ENCODE data around the gene CDKN1C.

The CDKN1C gene

GRCh38 chr11:2867722-2868505, 17.7 kb downstream of the CDKN1C start:
- DNase-seq = no peak

- DNase-seq = no peak
These were observed 18.4 kb downstream of the CDKN1C start for GRCh38 chr11:2867142-2867541.

GRCh38 chr11:2865922-2866577, 19.5 kb downstream of the CDKN1C start:
- DNase-seq = no peak

DNA sequence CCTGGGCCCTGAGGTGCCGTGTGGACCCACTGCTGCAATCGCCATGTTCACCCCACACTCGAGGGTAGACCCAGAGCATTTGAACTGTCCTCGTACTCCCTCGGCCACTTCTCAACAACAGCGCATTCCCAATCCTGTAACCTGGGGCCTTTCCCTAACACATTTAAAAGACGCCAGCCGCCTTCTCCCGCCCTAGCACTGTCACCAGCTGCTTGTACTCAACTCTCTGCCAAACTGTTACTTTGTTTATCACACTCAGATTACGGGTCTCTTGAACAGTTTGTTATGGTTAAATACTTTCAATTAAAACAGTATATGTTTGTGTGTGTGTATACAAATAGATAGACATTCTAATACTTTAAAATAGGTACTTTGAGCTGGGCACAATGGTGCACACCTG, 20.7 kb downstream of the CDKN1C start:
- no peak for DNase-seq

DNA sequence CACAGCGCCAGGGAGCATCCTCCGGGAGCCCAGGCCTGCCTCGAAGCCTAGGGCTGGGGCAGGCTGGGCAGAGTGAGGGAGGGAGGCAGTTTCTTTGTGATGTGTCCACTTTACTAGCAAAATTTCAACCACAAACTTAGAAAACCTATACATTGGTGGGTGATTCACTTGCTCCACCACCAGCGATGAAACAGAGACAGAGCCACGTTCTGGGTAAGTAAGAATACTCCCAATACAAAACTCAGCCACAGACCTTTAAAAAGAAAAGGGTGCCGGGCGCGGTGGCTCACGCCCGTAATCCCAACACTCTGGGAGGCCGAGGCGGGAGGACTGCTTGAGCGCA, 22.3 kb downstream of the CDKN1C start:
- DNase-seq = no peak

- DNase-seq = no peak
These were observed 22.9 kb downstream of the CDKN1C start for GRCh38 chr11:2862395-2863275.

- DNase-seq = no peak
These were observed 24.9 kb downstream of the CDKN1C start for GRCh38 chr11:2860636-2861035.

GRCh38 chr11:2859699-2860037, 25.9 kb downstream of the CDKN1C start:
- no peak for DNase-seq

GRCh38 chr11:2858995-2859698, 26.4 kb downstream of the CDKN1C start:
- DNase-seq = no peak

- DNase-seq = no peak
These were observed 27.7 kb downstream of the CDKN1C start for GRCh38 chr11:2857918-2858317.

DNA sequence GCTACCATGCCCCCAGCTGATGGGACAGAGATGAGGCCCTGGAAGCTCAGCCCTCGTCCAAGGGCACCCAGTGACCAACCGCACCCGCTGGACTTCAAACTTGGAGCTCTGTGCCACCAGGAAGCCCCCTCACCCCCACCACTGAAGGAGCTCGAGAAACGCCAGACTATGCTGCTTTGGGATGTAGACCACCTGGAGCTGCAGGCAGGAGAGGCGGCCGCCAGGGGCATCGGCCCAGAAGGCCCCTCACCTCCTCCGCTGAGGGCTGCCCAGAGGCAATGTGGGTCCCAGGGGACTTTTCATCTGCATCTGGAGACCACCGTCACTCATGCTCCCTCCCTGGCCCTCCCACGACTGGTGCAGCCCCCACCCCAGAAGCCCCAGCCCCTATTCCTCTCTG, 28.3 kb downstream of the CDKN1C start:
- DNase-seq = no peak

DNA sequence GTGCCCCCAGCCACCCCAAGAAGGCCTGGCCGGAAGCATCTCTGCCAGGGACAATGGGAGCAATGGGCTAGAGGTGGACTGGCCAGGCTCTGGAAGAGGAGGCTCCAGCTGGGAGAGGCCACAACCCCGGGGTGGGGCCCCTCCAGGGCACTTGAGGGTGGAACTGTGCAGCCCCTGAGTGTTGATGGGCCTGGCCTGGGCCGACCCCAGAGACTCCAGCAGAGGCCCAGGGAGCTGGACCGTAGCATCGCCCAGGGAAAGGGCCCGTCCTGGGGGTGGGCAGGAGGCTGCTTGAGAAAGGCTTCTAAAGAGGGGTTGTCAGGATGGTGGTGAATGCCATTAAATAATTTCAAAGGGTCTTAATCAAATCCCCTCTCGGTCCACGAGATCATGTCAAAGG, 30.4 kb downstream of the CDKN1C start:
- DNase-seq = no peak

DNA sequence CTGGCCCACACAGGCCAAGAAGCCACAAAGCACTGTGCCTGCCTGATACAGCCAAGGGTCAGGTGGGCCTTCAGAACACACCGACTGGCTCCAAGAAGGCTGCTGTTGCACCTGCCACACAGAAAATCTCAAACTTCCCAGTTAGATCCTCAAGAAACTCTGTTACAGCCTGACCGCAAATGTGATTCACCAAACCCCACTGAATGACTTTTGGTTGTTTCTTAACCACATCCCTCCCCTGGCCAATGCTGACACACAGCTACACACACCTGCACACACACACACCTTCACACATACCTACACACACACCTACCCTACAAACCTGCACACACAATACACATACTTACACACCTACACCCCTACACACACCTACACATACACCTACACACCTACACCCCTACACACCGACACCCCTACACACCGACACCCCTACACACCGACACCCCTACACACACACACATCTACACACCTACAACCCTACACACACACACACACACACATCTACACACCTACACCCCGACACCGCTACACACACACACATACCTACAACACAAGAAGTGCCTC, 31.5 kb downstream of the CDKN1C start:
- no peak for DNase-seq

GRCh38 chr11:2853401-2853800, 32.2 kb downstream of the CDKN1C start:
- no peak for DNase-seq

GRCh38 chr11:2849994-2850770, 35.4 kb downstream of the CDKN1C start:
- no peak for DNase-seq

- no peak for DNase-seq
These were observed 37.1 kb downstream of the CDKN1C start for GRCh38 chr11:2848497-2848896.

GRCh38 chr11:2847561-2847960, 38.0 kb downstream of the CDKN1C start:
- no peak for DNase-seq

DNA sequence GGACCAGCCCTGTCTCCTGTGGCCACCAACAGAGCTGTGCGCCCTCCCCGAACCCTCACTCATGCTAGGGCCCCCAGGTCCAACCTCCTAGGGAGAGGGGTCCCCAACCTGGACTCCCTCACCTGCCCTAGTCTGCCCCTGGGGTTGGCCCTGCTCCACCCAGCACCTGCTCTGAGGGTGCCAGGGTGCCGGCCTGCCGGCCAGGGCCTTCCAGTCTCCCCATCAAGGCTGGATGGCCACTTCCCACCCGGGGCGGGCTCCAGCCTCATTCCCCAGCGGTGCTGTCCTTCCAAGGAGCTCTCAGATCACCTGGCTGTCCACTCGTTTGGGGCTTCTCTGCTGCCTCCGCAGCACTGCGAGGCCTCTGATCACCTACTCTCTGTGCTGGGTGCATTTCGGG, 39.1 kb downstream of the CDKN1C start:
- DNase-seq = no peak

- DNase-seq = no peak
These were observed 39.5 kb downstream of the CDKN1C start for GRCh38 chr11:2846056-2846455.

DNA sequence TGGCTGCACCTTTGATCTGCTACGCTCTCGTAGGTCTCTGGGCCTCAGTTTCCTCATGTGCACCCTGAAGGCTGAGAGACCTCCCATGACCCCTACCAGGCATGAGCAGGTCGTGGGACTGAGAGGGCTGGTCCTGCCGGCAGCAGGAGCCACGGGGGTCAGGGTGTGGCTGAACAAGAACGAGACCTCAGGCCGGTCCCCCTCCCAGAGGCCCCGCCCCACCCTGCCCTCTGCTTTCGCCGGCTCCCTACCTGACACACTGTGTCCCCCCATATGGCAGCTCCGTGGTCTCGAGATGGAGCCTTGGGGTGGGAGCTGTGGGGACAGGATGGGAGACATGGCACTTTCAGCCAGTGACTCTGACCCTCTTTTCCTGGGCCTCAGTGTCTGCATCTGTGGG, 40.6 kb downstream of the CDKN1C start:
- no peak for DNase-seq

- no peak for DNase-seq
These were observed 41.3 kb downstream of the CDKN1C start for GRCh38 chr11:2844116-2844842.

All from GF-D8 (cell line).